ENCODE data around the gene GNG7. TPM values are rescaled to one million over a fixed set of nuclear protein-coding genes. Genes with fewer than 3 reads are reported as not detected.
"Not testable (repeated sequence)": the region's sequence is repeated elsewhere in the genome, so short reads cannot be mapped to it uniquely, and the experiment has no call there.

GNG7 gene
- total and polyA plus RNA-seq, 3 donors from 2014 or later = 16.9 to 38.7 (median 25.3) TPM

DNA sequence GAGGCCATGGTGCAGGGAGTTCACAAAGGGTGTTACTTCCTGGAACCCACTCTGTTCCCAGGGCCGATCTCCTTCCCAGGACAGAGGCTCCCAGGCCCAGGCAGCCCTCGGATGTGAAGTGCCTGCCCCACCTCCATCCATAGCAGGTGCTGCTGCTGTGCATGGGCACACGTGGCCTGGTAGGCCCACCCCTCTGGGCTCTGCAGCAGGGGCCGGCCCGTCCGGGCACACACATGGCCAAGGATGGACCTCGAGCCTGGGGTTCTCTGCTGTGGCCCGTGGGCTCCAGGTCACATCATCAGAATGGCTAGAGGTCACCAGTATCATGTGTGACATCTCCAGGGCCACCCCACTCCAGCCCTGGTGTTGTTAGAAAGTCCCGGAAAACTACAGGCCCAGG is 154.8 kb downstream of the GNG7 start:
- no peak overlapping the region for H3K27ac ChIP-seq
- no peak for DNase-seq
- TF ChIP-seq, protein P1, sequence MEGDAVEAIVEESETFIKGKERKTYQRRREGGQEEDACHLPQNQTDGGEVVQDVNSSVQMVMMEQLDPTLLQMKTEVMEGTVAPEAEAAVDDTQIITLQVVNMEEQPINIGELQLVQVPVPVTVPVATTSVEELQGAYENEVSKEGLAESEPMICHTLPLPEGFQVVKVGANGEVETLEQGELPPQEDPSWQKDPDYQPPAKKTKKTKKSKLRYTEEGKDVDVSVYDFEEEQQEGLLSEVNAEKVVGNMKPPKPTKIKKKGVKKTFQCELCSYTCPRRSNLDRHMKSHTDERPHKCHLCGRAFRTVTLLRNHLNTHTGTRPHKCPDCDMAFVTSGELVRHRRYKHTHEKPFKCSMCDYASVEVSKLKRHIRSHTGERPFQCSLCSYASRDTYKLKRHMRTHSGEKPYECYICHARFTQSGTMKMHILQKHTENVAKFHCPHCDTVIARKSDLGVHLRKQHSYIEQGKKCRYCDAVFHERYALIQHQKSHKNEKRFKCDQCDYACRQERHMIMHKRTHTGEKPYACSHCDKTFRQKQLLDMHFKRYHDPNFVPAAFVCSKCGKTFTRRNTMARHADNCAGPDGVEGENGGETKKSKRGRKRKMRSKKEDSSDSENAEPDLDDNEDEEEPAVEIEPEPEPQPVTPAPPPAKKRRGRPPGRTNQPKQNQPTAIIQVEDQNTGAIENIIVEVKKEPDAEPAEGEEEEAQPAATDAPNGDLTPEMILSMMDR (IDR thresholded peaks at IDR 0.05) = no peak
- no peak for TF ChIP-seq POLR2A (IDR thresholded peaks at IDR 0.05)

DNA sequence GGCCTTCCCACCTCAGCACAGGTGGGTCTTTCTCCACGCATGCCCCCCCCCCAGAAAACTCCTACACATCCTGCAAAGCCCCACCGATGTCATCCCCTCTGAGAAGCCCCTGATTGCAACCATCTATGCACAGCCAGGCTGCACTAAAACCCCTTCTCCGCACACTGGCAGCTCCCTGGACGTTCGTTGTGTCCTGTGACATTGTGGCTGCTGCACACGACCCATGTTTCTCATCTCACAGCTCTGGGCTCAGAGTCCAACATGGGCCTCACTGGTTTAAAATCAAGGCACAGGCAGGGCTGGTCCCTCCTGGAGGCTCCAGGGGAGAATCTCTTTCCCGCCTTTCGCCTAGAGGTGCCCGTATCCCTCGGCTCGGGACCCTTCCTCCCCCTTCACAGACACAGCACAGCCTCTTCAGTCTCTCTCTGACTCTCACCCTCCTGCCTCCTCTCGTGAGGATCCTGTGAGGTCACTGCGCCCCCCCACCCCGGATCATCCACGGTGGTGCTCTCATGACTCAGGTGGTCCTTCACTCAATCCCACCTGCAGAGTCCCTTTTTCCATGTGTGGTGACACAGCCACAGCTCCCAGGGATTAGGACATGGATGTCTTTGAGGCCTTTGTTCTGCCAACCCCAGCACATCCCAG is 155.3 kb downstream of the GNG7 start:
- H3K27me3 ChIP-seq = no peaks in the 10 kb centered on the region
- WGBS, 2 donors = 89 to 92% methylated on average over 15 of the region's 15 CpGs
- intact Hi-C loops (cut with DNase I; ENCODE audit: low total_unique reads) = no loop called here
- no peak for TF ChIP-seq POLR2A (IDR thresholded peaks at IDR 0.05)
- TF ChIP-seq, protein P1 (IDR thresholded peaks at IDR 0.05) = no peak
- no peak for DNase-seq
- H3K27ac ChIP-seq = peak overlapping the region in 1 of 2 donors; percentile 52
- peaks cover 40% of the 10 kb centered on the region for H3K4me1 ChIP-seq
- no peaks in the 10 kb centered on the region for H3K36me3 ChIP-seq (ENCODE audit: low read depth, missing control alignments)
- H3K9me3 ChIP-seq = no peaks in the 10 kb centered on the region
- no peak overlapping the region for H3K4me3 ChIP-seq

More for the DNA sequence above, 154.8 kb downstream of the GNG7 start:
- 87% methylated on average over 7 to 9 of the region's 9 CpGs for WGBS, 2 donors
- no peak overlapping the region for H3K4me3 ChIP-seq
- peaks cover 34% of the 10 kb centered on the region for H3K4me1 ChIP-seq
- H3K9me3 ChIP-seq = no peaks in the 10 kb centered on the region
- no peaks in the 10 kb centered on the region for H3K27me3 ChIP-seq
- intact Hi-C loops (cut with DNase I; ENCODE audit: low total_unique reads) = no loop called here
- no peaks in the 10 kb centered on the region for H3K36me3 ChIP-seq (ENCODE audit: low read depth, missing control alignments)

DNA sequence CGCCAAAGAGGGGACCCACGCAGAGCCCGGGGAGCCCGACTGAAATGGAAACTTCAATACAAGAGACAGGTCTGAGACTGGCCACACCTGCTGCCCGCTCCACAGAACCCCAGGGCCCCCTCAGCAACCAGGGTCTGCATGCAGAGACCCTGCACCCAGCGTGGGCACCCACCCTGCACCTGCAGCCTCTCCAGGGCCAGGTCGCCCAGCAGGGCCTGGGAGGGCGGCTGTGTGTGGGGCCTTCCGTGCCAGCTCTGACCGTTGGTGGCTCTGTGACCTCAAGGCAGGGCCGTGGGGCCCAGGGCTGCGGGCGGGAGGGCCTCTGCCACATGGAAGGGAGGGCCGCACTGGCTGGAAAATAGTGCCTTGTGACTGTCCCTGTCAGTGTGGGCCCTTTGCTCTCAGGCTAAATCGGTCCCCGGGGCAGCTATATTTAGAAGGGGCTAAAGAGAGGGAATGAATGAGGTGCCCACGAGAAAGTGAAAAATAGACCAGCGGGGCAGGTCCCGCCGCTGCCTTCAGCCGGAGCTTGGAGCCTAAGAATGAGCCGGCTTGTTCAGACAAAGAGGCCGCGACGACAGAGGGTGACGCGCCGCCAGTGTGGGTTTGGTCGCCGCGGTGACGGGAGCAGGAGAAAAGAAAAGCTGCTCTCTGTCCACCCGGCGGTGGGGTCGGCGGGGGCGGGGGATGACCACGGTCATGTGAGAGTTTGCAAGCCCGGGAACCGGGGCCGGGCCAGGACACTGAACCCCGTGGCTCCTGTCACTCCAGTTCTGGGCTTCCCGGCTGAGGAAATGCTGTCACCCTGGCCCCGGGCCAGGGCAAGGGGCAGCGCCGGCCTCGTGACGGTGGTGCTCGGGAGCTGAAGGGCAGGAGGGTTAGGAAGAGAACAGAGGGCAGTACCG is 156.1 kb downstream of the GNG7 start:
- WGBS, 2 donors = 68 to 72% methylated on average over 33 to 50 of the region's 50 CpGs
- Histone ChIP-seq H3K4me3 (no peak overlapping the region), H3K4me1 (peaks cover 48% of the 10 kb centered on the region), H3K9me3 (no peaks in the 10 kb centered on the region), H3K36me3 (ENCODE audit: low read depth, missing control alignments) (no peaks in the 10 kb centered on the region), H3K27me3 (no peaks in the 10 kb centered on the region), H3K27ac (peak overlapping the region; percentile 32 to 52)
- no peak for TF ChIP-seq POLR2A (IDR thresholded peaks at IDR 0.05)
- TF ChIP-seq, protein P1 (IDR thresholded peaks at IDR 0.05) = no peak
- DNase-seq = peak; percentile 56
- intact Hi-C loops (cut with DNase I; ENCODE audit: low total_unique reads) = no loop called here

DNA sequence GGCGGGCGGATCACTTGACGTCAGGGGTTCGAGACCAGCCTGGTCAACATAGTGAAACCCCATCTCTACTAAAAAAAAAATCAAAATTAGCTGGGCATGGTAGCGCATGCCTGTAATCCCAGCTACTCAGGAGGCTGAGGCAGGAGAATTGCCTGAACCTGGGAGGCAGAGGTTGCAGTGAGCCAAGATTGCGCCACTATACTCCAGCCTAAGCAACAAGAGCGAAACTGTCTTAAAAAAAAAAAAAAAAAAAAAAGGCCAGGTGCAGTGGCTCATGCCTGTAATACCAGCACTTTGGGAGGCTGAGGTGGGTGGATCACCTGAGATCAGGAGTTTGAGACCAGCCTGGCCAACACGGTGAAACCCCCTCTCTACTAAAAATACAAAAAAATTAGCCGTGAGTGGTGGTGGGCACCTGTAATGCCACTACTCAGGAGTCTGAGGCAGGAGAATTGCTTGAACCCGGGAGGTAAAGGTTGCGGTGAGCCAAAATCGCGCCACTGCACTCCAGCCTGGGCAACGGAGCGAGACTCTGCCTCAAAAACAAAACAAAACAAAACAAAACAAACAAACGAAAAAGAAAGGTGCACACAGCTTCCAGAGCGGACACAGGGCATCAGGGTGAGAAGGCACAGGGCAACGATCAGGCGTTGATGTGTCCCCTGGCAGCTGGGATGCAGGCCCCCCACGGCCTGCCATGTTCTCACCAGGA is 156.9 kb downstream of the GNG7 start:
- H3K4me3 ChIP-seq; DNase-seq; H3K27me3 ChIP-seq; H3K9me3 ChIP-seq; intact Hi-C loops (cut with DNase I; ENCODE audit: low total_unique reads); H3K36me3 ChIP-seq (ENCODE audit: low read depth, missing control alignments): not testable (repeated sequence)
- Histone ChIP-seq H3K27ac (peak overlapping the region; percentile 61 to 88), H3K4me1 (peaks cover 54% of the 10 kb centered on the region)
- 87 to 94% methylated on average over 20 of the region's 20 CpGs for WGBS, 2 donors

All from testis (tissue), 3 donors.